SK-MEL-5 (cell line): ENCODE data around the gene NFRKB. TPM values are rescaled to one million over a fixed set of nuclear protein-coding genes. Genes with fewer than 3 reads are reported as not detected.
A peak's percentile ranks its signal among the peaks of the same experiment; 100 is the strongest.
"Not testable (repeated sequence)": the region's sequence is repeated elsewhere in the genome, so short reads cannot be mapped to it uniquely, and the experiment has no call there.

Experiments
- DNase-seq: peaks from one replicate; pipeline ENCODE4 v3.0.0-alpha.2; 2016; ENCODE audit warnings: low read depth, low spot score
- in situ Hi-C: cut with HindIII; loops from 2 replicates; pipeline ENCODE4 v1.10.0; 2016; ENCODE audit warnings: low sequenced_read_pairs, high pct_unique_total_duplicates, low pct_unique_long_range_greater_than_20kb
- total RNA-seq: library from RNA; depleted of rRNA; stranded (reverse); fragments of >200 nt; shearing (Covaris generic); gene quantifications from 2 replicates; pipeline ENCODE4 v1.2.3, GENCODE V29; 2014

The NFRKB gene
- total RNA-seq, 1 experiment from 2014 or later = 14.5 TPM

DNA sequence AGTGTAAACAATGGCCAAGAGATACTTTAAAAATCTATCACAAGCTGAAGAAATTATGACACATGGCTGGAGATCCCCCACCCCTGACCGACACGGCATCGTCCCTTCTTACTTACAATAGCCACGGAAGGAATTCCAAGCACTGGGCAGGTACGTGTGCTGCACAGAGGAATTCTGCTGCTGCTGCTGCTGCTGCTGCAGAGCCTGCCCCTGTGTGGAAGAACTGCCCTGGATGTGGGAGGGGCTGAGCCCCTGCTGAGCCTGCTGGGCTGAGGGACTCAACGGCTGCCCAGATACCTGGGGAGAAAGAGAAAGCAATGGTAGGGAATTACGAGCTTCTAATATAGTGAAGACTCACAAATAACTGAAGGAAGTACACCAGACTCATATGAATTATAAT, 15.0 kb upstream of the NFRKB start:
- in situ Hi-C loops = no loop called here
- DNase-seq = no peak

DNA sequence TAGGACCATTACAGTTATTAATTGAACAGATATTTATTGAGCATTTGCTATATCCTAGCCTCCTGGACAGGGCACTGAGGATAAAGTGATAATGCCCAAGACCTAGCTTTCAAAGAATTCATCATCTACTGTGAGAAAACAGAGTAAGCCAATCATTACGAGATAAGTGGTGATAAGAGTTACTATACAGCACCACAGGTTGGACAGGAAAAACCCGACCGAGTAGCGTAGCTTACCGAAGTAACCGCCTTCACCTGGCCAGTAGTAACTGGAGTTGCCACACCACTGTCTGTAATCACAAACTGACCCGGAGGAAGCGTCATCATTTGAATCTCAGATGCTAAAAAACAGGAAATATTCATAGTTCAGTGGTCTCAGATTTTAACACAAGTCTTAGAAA, 10.0 kb upstream of the NFRKB start:
- in situ Hi-C loops = no loop called here
- DNase-seq = no peak

DNA sequence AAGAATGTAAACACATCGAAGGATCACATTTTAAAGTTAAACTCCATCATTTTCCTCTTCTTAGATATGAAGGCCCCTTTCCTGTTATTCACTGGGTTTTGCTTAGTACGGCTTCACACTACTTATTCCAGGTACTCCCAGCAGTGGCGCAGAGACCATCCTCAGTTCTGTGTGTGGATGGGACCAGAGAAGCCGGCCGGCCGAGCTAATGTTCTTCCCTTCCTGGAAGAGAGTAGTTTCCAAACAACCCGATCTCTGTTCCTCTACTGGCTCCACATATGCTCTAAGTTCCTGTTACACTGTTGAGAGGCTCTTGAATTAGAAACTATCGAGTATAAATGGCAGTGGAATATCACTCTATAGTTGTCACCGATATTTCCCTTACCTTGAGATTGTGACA, 684 bp upstream of the NFRKB start:
- in situ Hi-C loops = no loop called here
- DNase-seq = no peak

DNA sequence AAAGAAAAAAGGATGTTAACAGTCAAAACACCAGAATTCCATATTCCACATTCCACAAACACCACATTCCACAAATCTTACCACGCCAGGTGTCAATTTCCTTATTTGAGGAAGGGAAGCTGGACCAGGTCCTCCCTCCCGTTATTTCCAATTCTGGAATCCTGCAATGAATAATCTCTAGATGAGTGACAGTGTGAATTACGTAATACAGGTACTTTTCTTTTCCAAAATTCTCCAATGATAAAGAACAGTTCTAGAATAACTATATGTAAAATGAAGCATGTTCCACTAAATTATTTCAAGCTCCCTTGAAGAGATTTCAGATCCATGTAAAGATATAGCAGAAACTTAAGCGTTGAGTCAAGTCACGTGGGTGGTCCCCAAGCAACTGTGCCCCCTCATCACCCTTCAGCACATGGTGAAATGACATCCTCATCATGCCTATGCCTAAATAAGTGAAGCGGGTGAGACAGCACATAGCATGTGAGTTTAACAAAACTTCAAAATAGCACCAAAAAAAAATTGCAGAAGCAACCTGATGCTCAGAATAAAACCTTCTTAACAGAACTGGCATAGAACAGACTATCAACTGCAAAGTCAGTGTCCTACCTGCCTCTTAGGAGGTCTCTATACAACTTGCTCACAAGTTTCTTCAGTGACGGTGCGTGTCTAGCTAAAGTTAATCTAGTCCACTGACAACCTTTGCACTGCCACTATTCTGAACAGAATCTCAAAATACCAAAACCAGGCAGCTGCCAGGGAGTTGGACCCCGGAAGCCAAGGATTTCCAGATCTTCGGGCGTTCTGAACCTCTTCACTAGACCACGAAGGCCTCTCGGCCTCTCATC, 876 bp downstream of the NFRKB start:
- DNase-seq = peak; percentile 4
- in situ Hi-C loops = no loop called here

DNA sequence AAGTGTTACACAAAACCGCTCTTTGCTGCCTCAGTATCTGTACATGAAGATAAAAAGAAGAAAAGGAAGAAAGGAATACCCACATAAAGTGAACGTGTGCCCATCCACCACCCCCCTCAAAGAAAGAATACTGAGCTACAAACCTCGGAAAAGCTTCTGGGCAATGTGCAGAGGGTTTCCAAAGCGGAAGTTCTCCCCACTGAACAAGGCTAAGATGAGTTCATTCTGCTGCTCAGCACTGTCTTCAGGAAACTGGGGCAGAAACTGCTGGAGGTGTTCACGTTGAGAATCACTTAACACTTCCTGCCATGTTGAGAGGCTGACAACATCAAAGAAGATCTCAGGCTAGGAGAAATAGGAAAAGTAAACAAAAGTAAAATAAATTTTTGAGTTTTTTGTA, 6.9 kb downstream of the NFRKB start:
- in situ Hi-C loops = no loop called here
- no peak for DNase-seq

DNA sequence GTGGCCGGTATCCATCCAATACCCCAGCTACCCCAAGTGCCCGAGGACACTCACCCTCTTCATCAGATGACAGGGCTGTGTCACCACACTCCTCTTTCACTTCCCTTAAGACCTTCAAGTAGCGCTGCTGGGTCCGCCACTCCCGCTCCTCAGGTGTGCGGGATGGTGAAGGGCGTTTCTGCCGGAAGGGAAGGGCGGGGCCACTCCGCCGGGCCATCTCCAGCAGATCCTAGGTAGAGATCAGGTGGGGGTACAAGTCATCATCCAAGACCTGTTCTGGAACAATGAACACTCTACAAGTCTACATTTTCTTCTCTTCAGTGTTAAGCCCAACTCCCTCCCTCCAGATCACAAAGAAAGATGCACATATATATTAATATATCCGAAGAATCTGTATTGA, 10.0 kb downstream of the NFRKB start:
- in situ Hi-C loops = no loop called here
- no peak for DNase-seq

DNA sequence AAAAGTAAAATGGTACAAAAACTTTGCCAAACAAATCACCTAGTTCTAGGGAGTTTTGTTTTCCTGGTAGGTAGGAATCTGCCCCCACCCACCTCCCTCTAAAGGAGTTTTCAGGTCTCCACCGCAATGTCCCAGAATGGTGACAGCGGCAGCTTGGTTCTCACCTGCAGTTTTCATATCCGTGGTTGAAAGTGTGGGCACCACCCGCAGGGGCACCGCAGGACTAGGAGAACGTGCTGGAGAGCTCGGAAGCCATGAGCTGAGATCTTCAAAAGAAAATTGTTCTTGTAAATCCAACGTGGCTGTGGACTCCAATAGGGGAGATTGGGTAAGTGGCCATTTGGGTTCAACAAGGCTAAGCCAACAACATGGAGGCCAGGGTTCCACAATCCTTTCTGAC, 10.8 kb downstream of the NFRKB start:
- no peak for DNase-seq
- in situ Hi-C loops = no loop called here

DNA sequence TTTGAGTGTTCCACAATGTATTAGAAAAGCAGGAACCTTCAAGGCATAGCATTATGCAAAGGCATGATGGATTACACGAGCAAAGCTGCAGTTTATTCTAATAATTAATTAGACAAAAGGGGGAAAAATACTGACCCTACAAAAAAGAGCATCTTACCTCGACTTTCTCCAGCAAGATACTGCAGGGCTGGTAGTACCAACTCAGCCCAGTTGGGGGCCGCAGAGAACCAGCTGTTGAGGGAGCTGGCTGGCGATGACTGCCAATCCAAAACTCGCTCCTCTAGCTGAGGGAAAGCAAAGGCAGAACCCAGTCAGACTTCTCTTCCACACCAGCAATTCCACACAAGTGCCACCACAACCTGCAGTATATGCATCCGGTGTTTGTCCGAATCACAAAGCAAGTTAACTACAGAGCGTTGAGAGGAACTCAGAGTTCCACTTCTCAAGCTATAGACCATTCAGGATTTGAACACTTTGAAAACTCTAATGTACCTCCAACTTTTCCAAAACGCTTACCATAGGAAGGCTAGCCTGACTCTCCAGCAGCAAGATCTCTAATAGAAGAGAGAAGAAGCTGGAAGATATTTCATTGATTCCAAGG, 13.7 kb downstream of the NFRKB start:
- DNase-seq = peak; percentile 55

DNA sequence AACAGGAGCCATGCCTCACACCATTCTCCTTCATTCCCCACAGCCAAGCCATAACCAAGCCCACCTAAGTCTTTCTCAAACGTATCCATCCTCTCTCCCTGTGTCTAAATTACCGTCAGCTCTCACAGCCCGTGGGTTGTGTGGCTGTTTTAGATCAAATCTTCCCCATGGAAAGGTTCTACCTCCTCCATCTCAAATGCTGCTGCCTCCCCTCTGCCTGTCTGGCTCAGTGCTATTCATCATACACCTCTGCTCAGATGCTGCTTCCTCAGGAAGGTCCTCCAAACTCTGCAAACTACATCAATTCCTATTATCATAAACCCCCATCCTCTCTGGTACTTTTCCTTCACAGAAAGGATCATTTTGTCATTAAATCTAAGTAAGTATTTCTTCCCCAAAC, 15.1 kb downstream of the NFRKB start:
- in situ Hi-C loops = no loop called here
- DNase-seq = no peak

More for the DNA sequence above, 13.7 kb downstream of the NFRKB start:
- in situ Hi-C loops = no loop called here

DNA sequence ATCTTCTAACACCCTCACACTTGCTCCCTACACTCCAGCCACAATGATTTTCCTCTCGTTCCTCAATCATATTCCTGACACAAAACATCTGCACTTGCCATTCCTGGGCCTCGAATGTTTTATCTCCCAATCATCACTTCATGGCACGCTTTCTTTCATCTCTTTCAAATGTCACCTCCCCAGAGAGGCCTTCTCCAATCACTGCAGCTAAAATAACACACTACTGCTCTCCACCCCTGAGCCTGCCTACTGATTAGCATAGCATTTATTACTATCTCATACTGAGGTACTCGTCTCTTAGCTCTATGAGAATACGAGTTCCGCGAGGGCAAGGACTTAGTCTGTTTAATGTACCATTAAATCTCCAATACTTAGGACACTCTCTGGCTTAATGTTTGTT, 23.5 kb downstream of the NFRKB start:
- DNase-seq = no peak
- in situ Hi-C loops = no loop called here

DNA sequence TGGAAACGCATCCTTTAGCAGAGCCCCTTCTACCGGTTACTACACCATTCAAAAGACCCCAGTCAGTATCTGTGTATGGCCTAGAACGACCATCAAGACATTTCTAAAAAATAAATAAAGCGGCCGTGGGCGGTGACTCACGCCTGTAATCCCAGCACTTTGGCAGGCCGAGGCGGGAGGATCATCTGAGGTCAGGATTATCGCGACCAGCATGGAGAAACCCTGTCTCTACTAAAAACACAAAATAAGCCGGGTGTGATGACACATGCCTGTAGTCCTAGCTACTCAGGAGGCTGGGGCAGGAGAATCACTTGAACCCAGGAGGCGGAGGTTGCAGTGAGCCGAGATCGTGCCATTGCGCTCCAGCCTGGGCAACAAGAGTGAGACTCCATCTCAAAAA, 26.8 kb downstream of the NFRKB start:
- in situ Hi-C loops, DNase-seq: not testable (repeated sequence)

DNA sequence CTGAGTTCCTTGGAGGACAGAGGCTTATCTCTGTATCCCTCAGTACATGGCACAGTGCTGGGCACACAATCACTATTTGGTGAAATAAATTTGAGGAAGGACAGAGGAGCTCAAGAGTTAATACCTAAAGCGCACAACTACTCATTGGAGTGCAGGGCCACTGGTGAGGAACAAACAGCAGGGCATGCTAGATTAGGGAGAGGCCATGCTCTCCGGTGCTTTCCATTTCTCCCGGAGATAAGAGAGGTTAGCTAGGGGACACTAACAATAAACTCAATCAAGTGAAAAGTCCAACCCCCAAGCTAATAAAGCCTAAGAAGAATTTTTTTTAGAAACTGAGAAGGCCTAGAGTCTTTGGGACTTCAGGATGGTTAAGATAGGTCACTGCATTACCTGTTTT, 29.1 kb downstream of the NFRKB start:
- in situ Hi-C loops = no loop called here
- no peak for DNase-seq

DNA sequence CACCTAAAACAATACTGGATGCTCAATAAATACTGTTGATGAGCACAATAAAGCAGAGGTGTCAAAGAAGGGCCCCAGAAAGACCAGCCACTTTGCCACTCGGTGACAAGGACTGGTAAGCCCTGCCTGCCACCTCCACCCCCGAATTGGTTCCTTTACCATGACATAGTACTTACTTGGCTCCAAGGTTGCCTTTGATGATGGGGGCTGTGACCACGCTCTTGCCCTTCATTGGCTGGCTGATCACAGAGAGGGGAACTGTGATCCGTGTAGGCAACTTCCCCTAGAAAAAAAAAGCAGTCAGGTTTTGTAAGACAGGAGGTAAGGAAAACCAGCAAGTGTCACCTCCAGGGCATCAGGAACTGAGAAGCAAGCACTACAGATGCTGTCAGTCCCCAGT, 29.7 kb downstream of the NFRKB start:
- in situ Hi-C loops = no loop called here
- no peak for DNase-seq

DNA sequence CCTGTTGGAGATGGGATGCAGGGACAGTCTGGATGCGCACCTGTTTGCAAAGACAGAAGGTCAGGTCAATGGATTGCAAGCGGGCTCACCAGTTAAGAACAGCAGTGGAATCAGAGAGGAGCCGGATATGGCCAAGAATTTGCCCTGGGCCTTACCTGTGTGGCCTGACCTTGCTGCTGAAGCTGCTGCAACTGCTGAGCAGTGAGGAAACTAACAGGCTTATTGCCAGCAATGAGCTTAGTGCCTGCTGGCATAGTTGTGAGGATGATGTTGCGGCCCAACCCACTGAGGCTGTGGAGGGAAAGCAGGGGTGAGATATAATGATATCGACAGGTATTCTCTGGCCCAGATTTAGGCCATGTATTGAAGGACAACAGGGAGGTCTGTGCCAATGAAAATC, 30.6 kb downstream of the NFRKB start:
- DNase-seq = no peak
- in situ Hi-C loops = no loop called here

DNA sequence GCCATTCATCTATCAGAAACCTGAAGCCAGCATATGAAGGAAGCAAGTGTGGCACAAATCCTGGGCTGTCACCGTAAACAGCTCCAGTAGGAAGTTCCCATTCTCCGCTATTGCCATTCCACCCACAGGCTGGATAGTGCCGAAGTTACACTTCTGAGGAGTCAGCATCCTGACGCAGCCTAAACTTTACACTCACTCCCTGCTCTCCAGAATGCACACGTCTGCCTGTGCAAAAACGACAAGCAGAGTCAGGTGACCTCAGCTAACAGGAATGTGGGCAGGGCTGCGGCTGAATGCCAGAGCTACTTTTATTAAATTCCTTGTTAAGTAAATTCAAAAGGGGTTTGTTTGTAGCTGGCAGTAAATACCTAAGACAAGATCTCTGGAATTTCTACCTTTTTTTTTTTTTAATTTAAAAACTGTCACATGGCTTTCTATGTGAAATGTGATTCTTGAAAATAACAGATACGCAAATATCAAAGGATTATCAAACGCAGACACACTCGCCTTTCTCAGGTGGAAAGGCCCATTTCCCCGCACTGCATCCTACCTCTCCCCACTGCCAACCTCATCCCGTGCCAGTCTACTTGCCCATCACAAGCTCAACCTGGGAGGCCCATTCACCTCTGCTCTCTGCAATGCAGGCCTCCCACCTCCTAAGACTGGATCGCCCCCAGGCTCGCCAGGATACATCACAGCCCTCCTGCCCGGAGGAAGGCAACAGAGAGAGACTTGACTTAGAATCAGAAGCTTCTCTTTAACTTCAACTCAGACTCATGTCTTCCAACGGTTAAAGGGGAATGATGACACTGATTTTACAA, 33.5 kb downstream of the NFRKB start:
- DNase-seq = peak; percentile 23
- in situ Hi-C loops = no loop called here

DNA sequence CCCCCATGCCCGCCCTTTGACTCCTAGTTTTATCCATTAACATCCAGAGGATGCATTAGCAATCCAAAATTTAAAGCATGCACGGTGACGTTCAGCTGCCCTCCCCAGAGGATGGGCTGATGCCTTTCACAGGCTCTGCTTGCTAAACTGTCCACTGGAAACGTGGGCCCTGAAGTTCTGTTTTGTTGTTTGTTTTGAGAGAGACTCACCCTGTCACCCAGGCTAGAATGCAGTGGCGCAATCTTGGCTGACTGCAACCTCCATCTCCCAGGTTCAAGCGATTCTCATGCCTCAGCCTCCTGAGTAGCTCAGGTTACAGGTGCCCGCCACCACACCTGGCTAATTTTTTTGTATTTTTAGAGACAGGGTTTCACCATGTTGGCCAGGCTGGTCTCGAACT, 39.3 kb downstream of the NFRKB start:
- no peak for DNase-seq
- in situ Hi-C loops = no loop called here

DNA sequence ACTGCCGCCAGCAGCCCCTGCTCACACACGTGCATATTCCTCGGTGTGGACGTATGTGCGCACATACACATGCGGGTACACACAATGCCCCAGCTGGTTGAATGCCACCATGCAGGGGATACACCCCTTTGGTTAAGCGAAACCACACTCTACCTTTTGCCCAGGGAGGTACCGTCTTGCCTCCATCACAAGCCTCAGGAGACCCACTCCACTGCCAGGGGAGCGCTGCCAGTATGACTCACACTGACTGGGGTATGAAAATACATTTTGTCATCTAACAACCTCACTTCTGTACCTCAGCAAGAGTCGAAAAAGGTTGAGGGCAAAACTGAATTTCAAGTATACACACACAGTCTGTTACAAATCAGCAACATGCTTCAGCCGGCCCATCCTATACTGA, 40.3 kb downstream of the NFRKB start:
- in situ Hi-C loops = no loop called here
- DNase-seq = no peak

DNA sequence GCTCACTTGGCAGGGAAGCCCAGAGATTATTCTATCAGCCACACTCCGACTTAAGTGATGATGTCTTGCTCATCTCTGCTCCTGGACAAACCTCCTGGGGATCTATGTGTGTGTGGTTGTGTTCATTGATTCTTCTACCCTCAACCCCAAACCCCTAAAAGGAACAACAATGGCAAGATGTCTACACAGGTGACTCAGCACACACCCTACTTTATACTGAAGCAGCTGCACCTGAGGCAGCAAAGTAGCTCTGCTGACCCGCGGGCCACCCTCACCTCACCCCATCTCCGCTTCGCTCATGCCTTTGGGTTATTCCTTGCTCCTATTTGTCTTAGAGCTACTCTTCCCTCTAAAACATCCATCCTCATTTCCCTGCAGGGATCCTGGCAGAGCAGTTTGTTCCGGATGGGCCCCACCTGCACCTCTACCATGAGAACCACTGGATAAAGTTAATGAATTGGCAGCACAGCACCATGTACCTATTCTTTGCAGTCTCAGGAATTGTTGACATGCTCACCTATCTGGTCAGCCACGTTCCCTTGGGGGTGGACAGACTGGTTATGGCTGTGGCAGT, 41.1 kb downstream of the NFRKB start:
- DNase-seq = no peak
- in situ Hi-C loops = no loop called here
